HG02642 (cell line): Measurements from ENCODE around the gene PGS1.

Experiments used
- ATAC-seq: cut with Tn5 transposase; IDR thresholded peaks from one replicate; pipeline ENCODE4 v1.9.1; 2021; ENCODE audit warnings: mild to moderate bottlenecking; ENCODE audit not compliant: unreplicated experiment, poor library complexity

Gene PGS1

GRCh38 chr17:78401891-78402290 lies 23.4 kb downstream of the PGS1 start:
- no peak for ATAC-seq

DNA sequence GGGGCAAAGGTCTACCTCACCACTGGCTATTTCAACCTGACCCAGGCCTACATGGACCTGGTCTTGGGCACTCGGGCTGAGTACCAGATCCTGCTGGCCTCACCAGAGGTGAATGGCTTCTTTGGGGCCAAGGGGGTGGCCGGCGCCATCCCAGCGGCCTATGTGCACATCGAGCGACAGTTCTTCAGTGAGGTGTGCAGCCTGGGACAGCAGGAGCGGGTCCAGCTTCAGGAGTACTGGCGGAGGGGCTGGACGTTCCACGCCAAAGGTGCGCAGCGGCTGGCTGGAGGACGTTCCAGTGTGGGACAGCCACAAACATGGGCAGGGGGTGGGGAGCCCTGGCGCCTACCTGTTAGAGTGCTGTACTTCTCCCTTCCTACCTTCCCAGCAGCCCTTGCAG lies 25.4 kb downstream of the PGS1 start:
- no peak for ATAC-seq

- ATAC-seq: no peak
Observed at GRCh38 chr17:78406396-78406795, 27.9 kb downstream of the PGS1 start.

GRCh38 chr17:78406920-78407319 lies 28.5 kb downstream of the PGS1 start:
- ATAC-seq: no peak

DNA sequence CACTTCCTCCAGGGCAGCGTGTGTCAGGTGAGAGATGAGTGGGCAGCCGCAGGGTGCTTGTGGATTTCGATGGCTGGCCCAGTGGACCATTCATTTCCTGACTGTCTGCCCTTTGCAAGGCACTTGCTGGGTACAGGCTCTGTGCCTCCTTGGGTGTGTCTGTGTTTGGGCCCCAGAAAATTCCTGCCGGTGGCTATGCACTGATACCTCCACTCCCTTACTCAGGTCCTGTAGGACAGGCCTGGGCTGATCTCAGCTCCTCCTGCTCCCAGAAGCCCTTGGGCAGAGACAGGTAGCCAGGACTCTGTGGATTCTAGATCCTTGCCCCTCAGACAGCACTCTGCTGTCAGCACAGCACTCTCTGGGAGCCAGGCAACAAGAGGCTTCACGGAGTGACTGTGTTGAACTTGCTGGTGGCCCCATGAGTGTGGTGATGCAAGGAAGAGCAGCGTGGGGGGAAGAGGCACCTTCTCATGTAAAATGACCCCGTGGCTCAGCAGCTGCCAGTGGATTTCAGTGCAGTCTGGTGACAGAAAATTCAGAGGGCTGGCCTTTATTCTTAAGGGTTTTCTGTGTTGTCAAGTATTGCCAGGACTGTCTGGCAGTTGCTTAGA lies 29.0 kb downstream of the PGS1 start:
- ATAC-seq: no peak

DNA sequence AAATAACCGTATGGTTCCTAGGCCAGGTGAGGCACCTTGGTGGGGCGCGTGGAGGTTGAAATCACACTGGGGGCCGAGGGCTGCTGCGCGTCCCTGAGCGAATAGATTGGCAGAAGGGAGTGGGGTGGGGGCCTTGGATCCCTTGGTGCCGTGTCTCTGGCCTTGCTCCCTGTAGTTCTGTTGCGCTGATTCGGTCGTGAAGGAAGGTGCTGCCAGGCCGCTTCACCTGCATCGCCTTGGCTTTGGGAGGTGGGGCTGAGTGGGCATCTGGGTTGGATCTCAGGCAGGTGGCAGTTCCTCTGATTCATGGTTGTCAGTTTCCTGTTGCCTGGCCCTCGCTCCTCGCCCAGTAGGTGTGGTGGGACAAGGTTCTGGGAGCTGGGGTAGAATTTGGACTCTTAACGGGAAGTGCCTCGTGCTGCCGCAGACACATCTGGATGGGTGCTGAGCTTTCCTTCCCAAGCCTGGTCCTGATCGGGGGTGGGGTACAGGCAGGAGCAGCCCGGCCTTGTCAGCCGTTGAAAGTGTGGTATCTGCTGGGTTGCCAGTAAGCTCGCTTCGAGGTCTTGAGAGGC lies 30.1 kb downstream of the PGS1 start:
- no peak for ATAC-seq

DNA sequence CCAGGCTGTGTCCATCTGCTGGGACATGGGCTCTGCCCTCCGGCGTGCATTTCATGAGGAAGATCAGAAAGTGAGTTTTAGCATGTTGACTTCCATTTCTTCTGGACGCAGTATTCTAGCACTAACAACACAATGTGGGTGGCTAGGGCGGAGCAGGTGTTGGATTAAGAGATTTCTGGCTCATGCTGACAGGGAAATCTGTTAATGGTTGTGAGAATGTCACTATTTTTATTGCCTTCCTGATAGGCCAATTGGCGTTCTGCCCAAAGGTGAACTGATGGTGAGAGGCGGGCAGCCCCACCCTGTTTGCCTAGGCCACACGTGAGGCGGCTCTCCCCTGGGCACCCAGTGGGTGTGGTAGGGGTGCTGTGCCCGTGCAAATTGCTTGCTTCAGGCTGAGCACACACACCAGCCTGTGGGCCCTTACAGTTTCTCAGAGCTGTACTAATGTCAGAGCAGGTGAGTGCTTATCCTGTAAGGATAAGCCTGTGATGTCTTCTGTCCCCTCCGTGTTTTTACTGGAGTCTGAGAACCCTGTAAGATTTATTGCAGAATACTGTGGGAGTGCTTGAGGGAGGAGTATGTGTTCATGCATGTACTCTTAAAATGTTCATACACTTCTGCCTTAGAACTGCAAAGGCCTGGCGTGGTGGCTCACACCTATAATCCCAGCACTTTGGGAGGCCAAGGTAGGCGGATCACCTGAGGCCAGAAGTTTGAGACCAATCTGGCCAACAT lies 30.9 kb downstream of the PGS1 start:
- ATAC-seq: no peak

DNA sequence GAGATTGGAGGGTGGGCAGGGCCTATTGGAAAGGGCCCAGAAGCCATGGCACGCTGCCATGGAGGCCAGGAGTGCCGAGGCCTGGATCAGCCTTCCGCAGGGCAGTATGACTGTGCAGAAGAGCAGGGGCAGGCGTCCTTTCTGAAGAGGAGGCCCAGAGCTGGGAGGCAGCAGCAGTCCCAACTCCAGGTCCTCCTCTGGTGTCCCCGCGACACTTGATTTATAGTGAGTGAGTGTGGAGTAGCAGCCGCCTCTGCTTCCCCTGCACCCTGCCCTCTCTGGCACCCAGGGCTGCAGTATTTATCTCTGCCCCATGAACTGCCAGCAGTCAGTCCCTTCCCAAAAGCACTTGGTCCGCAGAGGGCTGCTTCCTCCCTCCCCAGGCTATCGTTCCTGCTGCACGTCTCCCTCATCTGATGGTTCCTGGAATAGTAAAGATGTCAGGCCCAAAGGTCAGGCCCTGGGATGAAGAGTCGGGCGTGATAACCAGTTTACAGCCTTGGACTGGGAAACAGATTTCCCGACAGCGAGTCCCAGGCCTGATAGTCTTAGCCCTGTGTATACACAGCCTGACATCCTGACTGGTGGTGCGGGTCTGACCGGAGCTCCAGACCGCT lies 32.9 kb downstream of the PGS1 start:
- no peak for ATAC-seq

DNA sequence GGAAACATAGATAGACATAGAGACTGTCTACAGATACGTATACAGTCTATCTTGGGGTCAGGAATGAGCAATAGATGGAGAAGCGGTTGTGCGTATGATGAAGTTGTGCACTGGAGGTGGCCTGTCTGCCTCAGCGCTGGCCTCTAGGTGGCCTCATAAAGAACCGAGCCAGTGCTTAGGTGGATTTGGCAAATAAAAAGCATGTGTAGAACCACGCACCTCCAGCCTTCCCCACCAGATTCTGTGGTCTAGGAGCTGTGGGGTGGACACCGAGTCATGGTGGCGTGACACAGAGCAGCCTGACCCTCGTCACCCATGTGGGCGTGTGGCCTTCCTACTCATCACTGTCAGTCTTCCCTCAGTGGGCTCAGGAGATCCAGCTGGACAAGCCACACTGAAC lies 34.0 kb downstream of the PGS1 start:
- no peak for ATAC-seq

DNA sequence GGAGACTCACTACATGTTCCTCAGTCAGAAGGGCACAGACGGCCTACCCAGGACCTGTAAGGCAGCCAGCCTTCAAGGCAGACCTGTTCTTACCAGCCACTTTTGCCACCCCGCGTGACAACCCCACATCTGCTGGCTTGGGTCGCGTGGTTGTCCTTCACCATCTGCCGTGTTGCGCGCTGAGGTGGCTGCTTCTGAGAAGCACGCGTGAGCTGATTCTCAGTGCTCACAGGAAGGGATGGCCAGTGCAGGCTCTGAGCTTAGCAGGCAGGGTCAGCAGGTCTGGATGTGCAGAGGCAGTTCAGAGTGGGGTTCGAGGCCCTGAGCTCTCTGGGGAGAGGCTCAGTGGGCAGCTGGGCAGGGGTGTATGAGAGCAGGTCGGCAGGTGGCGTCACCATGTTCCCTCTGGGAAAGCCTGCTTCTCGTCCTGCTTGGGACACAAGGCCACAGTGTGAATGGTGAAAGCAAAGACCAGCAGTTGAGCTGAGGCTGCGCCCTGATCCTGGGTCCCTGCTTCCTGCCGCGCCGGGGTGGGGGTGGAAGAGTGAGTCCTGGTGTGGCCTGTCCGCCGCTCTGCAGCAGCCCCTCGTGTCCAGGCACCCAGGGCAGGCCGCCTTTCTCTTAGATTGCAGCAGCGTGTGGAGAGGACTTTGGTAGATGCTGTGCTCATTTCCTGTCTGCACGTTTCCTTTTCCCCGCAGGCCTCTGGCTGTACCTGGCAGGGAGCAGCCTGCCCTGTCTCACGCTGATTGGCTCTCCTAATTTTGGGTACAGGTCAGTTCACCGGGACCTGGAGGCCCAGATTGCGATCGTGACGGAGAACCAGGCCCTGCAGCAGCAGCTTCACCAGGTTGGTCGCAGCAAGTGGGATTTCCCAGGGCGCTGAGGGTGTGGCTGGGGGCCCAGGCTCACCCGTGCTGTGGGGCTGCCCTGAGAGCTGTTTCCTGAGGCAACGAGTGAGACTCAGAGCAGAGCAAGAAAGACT lies 36.0 kb downstream of the PGS1 start:
- ATAC-seq: no peak

- ATAC-seq: no peak
Observed at GRCh38 chr17:78415821-78416711, 37.6 kb downstream of the PGS1 start.

DNA sequence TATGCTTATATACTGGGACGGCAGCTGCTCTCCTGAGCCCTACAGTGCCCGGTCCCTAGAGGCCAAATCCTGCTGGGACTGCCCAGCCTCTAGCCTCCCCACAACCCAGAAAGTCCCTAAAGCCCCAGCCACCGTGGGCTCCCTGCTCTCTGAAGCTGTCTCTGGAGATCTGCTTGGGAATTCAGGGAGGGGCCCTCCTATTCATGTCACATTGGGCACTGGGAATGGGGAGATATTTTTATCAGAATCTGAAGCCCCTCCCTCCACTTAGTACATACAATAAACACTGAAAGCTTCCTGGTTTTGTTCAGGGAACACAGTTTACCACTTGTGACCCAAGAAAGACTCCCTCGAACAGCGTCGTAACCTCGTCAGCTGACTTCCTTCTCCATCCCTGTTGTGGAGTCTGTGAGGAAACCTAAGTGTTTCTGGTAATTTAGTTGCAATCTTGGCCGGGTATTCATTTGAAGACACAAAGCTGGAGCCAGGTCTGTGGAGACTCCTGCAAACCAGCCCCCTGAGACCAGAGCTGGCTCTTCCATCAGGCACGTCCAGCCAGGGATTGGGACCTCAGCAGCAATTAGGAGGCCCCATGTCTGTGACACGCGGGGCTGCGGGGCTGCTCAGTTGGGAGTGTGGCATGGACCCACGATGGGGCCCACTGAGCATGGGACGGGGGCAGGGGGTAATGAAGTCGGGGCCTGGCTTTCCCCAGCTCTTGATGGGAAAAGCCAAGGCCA lies 38.5 kb downstream of the PGS1 start:
- no peak for ATAC-seq

DNA sequence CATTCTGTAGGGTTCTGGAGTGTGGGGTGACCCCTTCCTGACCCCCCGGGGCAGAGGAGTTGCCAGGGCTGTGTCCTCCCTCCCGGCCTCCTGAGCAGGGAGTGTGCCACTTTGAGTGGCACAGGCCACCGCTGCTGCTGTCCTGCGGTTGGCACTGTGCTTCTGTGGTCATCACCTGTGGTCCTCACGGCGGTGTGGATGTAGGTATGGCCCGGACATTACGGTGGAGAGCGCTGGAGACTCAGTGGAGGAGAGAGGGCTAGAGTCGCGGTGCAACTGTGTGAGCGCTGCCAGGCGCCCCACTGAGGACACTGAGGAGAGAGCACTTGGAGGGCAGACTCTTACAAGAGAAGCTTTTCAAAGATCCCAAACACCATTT lies 39.1 kb downstream of the PGS1 start:
- no peak for ATAC-seq

DNA sequence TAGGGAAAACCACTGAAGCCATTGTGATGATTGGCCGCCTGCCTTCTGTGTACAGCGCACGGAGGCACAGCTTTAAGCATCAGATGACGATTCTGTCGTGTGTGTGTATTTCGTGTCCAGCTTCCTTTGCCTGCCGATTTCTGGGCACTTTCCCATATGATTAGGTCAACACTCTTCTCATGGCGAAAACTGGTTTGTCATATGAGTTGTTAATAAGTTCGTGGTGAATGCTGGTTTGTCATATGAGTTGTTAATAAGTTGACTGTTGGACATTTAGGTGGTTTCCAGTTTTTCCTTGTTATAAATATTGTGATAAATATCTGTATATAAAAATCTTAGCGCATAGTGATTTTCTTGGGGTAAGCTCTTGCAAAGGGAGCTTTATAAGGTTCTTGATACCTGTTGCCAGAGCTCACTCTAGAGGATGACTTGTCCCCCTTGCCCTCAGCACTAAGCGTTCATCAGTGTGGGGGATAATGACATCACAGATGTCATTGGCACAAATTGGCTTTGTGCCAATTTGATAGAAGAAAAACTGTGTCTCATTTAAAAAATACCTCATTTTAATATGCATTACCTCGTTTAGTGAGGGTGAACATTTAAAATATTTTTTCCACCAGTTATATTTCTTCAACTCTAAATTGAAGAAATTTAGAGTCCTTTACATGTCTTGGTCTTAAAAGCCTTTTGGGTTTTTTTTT lies 40.0 kb downstream of the PGS1 start:
- no peak for ATAC-seq

DNA sequence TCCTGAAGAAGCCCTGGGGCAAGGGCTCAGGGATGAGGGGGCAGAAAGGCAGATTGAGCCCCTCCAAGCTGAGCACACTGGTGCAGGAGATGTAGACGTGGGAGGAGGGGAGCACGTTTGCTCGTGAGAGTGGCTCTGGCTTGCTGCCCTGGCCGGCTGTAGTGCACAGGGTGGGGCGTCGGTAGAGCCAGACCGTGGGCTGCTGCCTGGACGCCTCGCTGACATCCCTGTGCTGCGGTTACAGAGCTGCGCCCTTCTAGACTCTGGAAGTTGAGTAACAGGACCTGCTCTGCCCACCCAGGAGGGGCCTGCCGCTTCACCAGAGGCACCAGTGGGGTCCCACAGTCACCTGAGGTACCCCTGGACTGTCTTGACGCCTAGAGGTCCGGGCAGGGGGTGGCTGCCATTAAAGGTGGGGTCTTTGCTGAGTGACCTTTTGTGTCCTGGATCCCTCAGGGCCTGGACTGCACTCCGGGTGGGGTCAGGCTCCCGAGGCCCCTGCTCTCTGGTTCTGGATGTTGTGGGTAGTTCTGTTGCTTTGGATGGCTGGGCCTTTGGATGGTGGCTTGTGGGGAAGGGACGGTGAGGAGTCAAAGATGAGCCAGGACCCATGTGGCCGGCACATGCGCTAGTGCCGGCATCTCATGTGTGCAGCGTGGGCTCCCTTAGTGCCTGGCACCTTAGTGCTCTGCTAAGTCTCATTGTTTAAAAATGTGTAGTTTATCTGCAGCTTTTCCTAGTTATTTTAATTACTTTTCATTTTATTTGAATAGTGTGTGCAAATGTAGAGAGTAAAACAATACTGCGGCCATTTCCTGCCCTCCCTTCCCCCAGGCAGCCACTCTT lies 41.7 kb downstream of the PGS1 start:
- ATAC-seq: no peak

DNA sequence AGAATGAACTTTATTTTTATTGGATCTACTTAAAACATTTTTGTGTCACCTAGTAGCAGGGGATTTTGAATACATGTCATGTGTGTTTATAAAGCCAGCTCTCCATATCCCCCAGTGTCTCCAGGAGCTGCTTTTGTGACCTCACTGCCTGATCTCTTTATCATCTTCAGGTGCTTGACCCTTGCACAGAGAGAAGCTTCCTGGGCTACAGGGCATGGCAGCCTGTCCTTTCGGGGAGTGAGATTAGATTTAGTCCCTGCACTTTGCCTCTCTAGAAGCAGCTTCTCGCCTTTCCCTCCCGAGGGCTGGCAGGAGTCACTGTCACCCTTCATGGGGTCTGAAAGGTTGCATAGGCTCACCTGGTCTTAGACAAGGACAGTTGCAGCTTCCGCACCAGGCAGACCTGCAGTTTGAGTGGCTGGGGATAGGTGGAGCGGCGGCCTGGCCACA lies 42.7 kb downstream of the PGS1 start:
- no peak for ATAC-seq
